BLaER1 (cell line): ENCODE results near the gene CHRNB4.
A peak's percentile ranks its signal among the peaks of the same experiment; 100 is the strongest.

Source experiments
- H3K27ac ChIP-seq: shearing (Covaris generic); formaldehyde crosslinking; 2 replicates; pipeline ENCODE4 v1.8.1; 2022
- H3K27me3 ChIP-seq: shearing (Covaris generic); formaldehyde crosslinking; 2 replicates; pipeline ENCODE4 v1.8.1; 2022
- H3K36me3 ChIP-seq: shearing (Covaris generic); formaldehyde crosslinking; 2 replicates; pipeline ENCODE4 v1.8.1; 2022
- H3K4me1 ChIP-seq: shearing (Covaris generic); formaldehyde crosslinking; 2 replicates; pipeline ENCODE4 v1.8.1; 2022
- H3K4me2 ChIP-seq: shearing (Covaris generic); formaldehyde crosslinking; 2 replicates; pipeline ENCODE4 v1.8.1; 2022
- H3K4me3 ChIP-seq: shearing (Covaris generic); formaldehyde crosslinking; 2 replicates; pipeline ENCODE4 v1.8.1; 2022
- H3K9ac ChIP-seq: shearing (Covaris generic); formaldehyde crosslinking; 2 replicates; pipeline ENCODE4 v1.8.1; 2022
- H3K9me3 ChIP-seq: shearing (Covaris generic); formaldehyde crosslinking; 2 replicates; pipeline ENCODE4 v1.8.1; 2022
- H4K20me1 ChIP-seq: shearing (Covaris generic); formaldehyde crosslinking; 2 replicates; pipeline ENCODE4 v1.8.1; 2022
- Cebpa-rat ChIP-seq: shearing (Covaris generic); IDR thresholded peaks from 2 replicates; pipeline ENCODE4 v1.8.1; 2022

The CHRNB4 gene

GRCh38 chr15:78651007-78651406, 10.0 kb upstream of the CHRNB4 start:
- Histone ChIP-seq H3K9me3 (no peaks in the 10 kb centered on the region), H3K4me3 (no peak overlapping the region), H4K20me1 (no peaks in the 10 kb centered on the region), H3K36me3 (no peaks in the 10 kb centered on the region), H3K4me1 (peaks cover 6% of the 10 kb centered on the region; the same call in 1 of the 2 replicates), H3K27me3 (no peaks in the 10 kb centered on the region), H3K4me2 (no peak overlapping the region), H3K9ac (no peak overlapping the region), H3K27ac (no peak overlapping the region)
- no peak for TF ChIP-seq Cebpa-rat

DNA sequence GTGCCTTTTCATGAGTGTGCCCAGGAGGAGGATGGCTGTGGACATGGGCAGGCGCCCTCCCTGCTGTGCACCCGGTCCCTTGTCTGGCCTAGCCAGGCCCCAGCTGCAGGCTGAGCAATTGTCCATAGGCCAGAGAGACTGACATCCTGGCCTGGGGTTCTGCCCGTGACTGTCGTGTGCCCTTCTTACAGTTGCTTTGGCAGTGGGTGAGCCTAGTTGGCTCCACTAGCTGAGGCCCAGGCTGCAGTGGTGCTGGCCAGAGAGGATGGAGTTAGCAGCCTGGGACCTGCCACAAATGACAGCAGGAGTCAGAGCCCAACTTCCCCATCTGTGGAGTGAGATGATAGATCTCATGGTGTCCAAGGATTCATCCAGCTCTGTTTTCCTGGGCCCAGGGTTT, 9.0 kb upstream of the CHRNB4 start:
- Histone ChIP-seq H3K9ac (no peak overlapping the region), H3K27me3 (no peaks in the 10 kb centered on the region), H3K9me3 (no peaks in the 10 kb centered on the region), H3K27ac (no peak overlapping the region), H3K36me3 (no peaks in the 10 kb centered on the region), H3K4me2 (no peak overlapping the region), H3K4me3 (no peak overlapping the region), H3K4me1 (peaks cover 2% of the 10 kb centered on the region; the same call in 1 of the 2 replicates), H4K20me1 (no peaks in the 10 kb centered on the region)
- TF ChIP-seq Cebpa-rat = no peak

GRCh38 chr15:78645009-78645408, 4.0 kb upstream of the CHRNB4 start:
- H3K36me3 ChIP-seq = no peaks in the 10 kb centered on the region
- H3K27me3 ChIP-seq = no peaks in the 10 kb centered on the region
- no peaks in the 10 kb centered on the region for H3K9me3 ChIP-seq
- H3K27ac ChIP-seq = no peak overlapping the region
- H3K9ac ChIP-seq = no peak overlapping the region
- no peak overlapping the region for H3K4me3 ChIP-seq
- H3K4me1 ChIP-seq = peaks cover 20% of the 10 kb centered on the region
- TF ChIP-seq Cebpa-rat = no peak
- no peaks in the 10 kb centered on the region for H4K20me1 ChIP-seq
- H3K4me2 ChIP-seq = no peak overlapping the region

DNA sequence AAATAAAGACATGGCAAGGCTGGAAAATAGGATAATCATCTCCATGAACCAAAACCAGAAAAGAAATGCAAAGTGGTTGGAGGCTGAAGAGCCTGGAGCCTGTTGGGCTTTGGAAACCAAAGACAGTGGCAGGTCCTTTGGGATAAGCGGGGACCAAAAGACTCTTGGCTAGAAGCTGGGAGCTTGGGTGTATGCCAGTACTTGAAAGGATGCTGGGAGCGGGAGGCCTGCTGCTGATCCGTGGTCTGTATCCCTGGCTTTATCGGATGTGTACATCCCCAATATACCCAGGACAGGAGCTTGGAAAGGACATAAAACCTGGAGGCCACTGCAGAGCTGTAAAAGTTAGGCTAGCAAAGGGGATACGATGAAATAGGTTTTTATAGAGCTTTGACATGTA, 1.3 kb upstream of the CHRNB4 start:
- Histone ChIP-seq H3K9me3 (no peaks in the 10 kb centered on the region), H3K4me2 (no peak overlapping the region), H3K4me1 (peaks cover 21% of the 10 kb centered on the region), H3K4me3 (no peak overlapping the region), H3K36me3 (no peaks in the 10 kb centered on the region), H4K20me1 (no peaks in the 10 kb centered on the region), H3K27me3 (no peaks in the 10 kb centered on the region), H3K27ac (no peak overlapping the region), H3K9ac (no peak overlapping the region)
- TF ChIP-seq Cebpa-rat = no peak

- Histone ChIP-seq H3K4me3 (no peak overlapping the region), H3K4me2 (peak overlapping the region; percentile 94)
- no peak for TF ChIP-seq Cebpa-rat
These were observed 802 bp upstream of the CHRNB4 start for GRCh38 chr15:78641749-78642275.

GRCh38 chr15:78640527-78641101, 396 bp downstream of the CHRNB4 start:
- Histone ChIP-seq H3K4me3 (peak overlapping the region; percentile 73), H4K20me1 (no peaks in the 10 kb centered on the region), H3K4me1 (peaks cover 21% of the 10 kb centered on the region), H3K9ac (peak overlapping the region; percentile 78), H3K27ac (peak overlapping the region; percentile 60; the same call in 1 of the 2 replicates), H3K9me3 (no peaks in the 10 kb centered on the region), H3K4me2 (peak overlapping the region; percentile 94), H3K27me3 (no peaks in the 10 kb centered on the region), H3K36me3 (no peaks in the 10 kb centered on the region)
- TF ChIP-seq Cebpa-rat = no peak

More at GRCh38 chr15:78641749-78642275, 802 bp upstream of the CHRNB4 start:
- Histone ChIP-seq H4K20me1 (no peaks in the 10 kb centered on the region), H3K9me3 (no peaks in the 10 kb centered on the region), H3K27me3 (no peaks in the 10 kb centered on the region), H3K27ac (no peak overlapping the region), H3K36me3 (no peaks in the 10 kb centered on the region), H3K4me1 (peaks cover 21% of the 10 kb centered on the region), H3K9ac (no peak overlapping the region)

- peaks cover 5% of the 10 kb centered on the region; the same call in 1 of the 2 replicates for H3K9me3 ChIP-seq
- H3K27me3 ChIP-seq = no peaks in the 10 kb centered on the region
- H3K4me3 ChIP-seq = no peak overlapping the region
- H3K4me1 ChIP-seq = peaks cover 21% of the 10 kb centered on the region
- no peak overlapping the region for H3K27ac ChIP-seq
- TF ChIP-seq Cebpa-rat = no peak
- no peak overlapping the region for H3K9ac ChIP-seq
- no peaks in the 10 kb centered on the region for H3K36me3 ChIP-seq
- no peaks in the 10 kb centered on the region for H4K20me1 ChIP-seq
- no peak overlapping the region for H3K4me2 ChIP-seq
These were observed 2.2 kb downstream of the CHRNB4 start for GRCh38 chr15:78638658-78639314.

DNA sequence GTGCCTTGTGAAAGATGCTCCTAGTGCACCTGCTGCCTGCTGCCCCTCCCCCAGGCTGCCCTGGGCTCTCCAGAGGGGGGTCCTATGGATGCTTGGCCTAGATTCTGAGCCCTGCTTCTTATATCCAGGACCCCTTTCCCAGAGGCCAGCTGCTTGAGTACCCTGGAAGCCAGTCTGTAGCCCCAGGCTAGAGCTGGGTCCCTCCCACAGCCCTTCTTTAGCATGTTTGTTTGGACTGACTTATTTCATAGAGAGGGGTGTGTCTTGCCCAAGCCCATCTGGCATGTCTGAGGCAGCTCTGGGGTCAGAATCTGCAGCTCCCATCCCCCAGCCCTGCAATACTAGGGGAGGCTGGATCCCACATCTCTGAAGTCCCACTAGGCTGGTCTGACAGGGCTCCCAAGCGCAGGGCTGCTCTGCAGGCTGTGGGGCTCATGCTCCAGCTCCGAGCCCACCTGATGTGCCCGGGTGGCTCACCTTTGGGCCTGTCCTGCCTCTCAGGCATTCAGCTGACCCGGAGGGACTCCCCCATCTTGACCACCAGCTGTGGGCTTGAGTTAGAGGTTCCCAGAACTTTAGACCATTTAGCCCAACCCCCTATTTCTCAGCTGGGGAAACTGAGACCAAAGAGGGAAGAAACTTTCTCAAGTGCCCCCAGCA, 3.1 kb downstream of the CHRNB4 start:
- H3K4me3 ChIP-seq = no peak overlapping the region
- H3K4me2 ChIP-seq = no peak overlapping the region
- H3K27ac ChIP-seq = no peak overlapping the region
- TF ChIP-seq Cebpa-rat = no peak
- peaks cover 21% of the 10 kb centered on the region for H3K4me1 ChIP-seq
- no peaks in the 10 kb centered on the region for H3K27me3 ChIP-seq
- peaks cover 14% of the 10 kb centered on the region for H3K9me3 ChIP-seq
- no peaks in the 10 kb centered on the region for H3K36me3 ChIP-seq
- H4K20me1 ChIP-seq = no peaks in the 10 kb centered on the region
- H3K9ac ChIP-seq = no peak overlapping the region

- H3K27me3 ChIP-seq = no peaks in the 10 kb centered on the region
- no peaks in the 10 kb centered on the region for H4K20me1 ChIP-seq
- peaks cover 20% of the 10 kb centered on the region for H3K9me3 ChIP-seq
- H3K4me2 ChIP-seq = no peak overlapping the region
- H3K4me1 ChIP-seq = peaks cover 13% of the 10 kb centered on the region
- no peak overlapping the region for H3K4me3 ChIP-seq
- no peak overlapping the region for H3K27ac ChIP-seq
- TF ChIP-seq Cebpa-rat = no peak
- no peaks in the 10 kb centered on the region for H3K36me3 ChIP-seq
- no peak overlapping the region for H3K9ac ChIP-seq
These were observed 4.6 kb downstream of the CHRNB4 start for GRCh38 chr15:78636378-78636859.

DNA sequence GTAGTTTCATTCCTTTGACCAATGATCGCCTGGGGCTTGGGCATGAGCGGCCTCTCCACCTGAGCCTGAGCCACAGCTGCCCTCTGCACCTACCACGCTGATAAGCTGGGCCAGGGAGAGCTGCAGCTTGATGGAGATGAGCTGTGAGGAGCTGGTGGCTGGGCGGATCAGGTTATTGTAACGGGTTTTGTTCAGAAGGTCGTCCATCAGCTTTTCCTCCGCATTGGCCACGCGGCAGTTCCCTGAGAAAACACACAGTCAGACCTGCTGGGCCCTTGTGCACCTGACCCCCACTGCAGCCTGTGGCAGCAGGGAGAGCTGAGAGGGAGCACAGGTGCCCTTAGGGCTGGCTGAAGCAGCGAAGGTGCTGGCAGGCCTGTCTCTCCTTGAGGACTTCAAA, 5.7 kb downstream of the CHRNB4 start:
- no peak for TF ChIP-seq Cebpa-rat
- H3K4me3 ChIP-seq = no peak overlapping the region
- no peak overlapping the region for H3K27ac ChIP-seq
- no peak overlapping the region for H3K9ac ChIP-seq
- no peaks in the 10 kb centered on the region for H4K20me1 ChIP-seq
- H3K27me3 ChIP-seq = no peaks in the 10 kb centered on the region
- peaks cover 5% of the 10 kb centered on the region for H3K4me1 ChIP-seq
- peaks cover 20% of the 10 kb centered on the region for H3K9me3 ChIP-seq
- H3K36me3 ChIP-seq = no peaks in the 10 kb centered on the region
- H3K4me2 ChIP-seq = no peak overlapping the region
